ENCODE measurements around the gene LZTS2.

Gene LZTS2

GRCh38 chr10:101012525-101013364 is 13.1 kb downstream of the LZTS2 start:
- peak; percentile 80 for DNase-seq (ENCODE audit: low read depth, low spot score)

- DNase-seq (ENCODE audit: low read depth, low spot score), result no peak
Measured at GRCh38 chr10:101013365-101013825, 13.8 kb downstream of the LZTS2 start.

GRCh38 chr10:101014230-101014884 is 14.7 kb downstream of the LZTS2 start:
- DNase-seq (ENCODE audit: low read depth, low spot score), result no peak

GRCh38 chr10:101014966-101015581 is 15.5 kb downstream of the LZTS2 start:
- no peak for DNase-seq (ENCODE audit: low read depth, low spot score)

- DNase-seq (ENCODE audit: low read depth, low spot score), result no peak
Measured at GRCh38 chr10:101015582-101015973, 16.0 kb downstream of the LZTS2 start.

- no peak for DNase-seq (ENCODE audit: low read depth, low spot score)
Measured at GRCh38 chr10:101016814-101017213, 17.2 kb downstream of the LZTS2 start.

- DNase-seq (ENCODE audit: low read depth, low spot score), result no peak
Measured at GRCh38 chr10:101018118-101018599, 18.6 kb downstream of the LZTS2 start.

GRCh38 chr10:101018600-101019439 is 19.2 kb downstream of the LZTS2 start:
- peak; percentile 84 for DNase-seq (ENCODE audit: low read depth, low spot score)

GRCh38 chr10:101019440-101019703 is 19.8 kb downstream of the LZTS2 start:
- no peak for DNase-seq (ENCODE audit: low read depth, low spot score)

- no peak for DNase-seq (ENCODE audit: low read depth, low spot score)
Measured at GRCh38 chr10:101020427-101021075, 20.9 kb downstream of the LZTS2 start.

- DNase-seq (ENCODE audit: low read depth, low spot score), result no peak
Measured at GRCh38 chr10:101021239-101021638, 21.6 kb downstream of the LZTS2 start.

GRCh38 chr10:101021692-101022251 is 22.2 kb downstream of the LZTS2 start:
- no peak for DNase-seq (ENCODE audit: low read depth, low spot score)

GRCh38 chr10:101022967-101023705 is 23.5 kb downstream of the LZTS2 start:
- DNase-seq (ENCODE audit: low read depth, low spot score), result no peak

GRCh38 chr10:101027106-101027720 is 27.6 kb downstream of the LZTS2 start:
- DNase-seq (ENCODE audit: low read depth, low spot score), result no peak

GRCh38 chr10:101028446-101029337 is 29.1 kb downstream of the LZTS2 start:
- DNase-seq (ENCODE audit: low read depth, low spot score), result no peak

- no peak for DNase-seq (ENCODE audit: low read depth, low spot score)
Measured at GRCh38 chr10:101029520-101030295, 30.1 kb downstream of the LZTS2 start.

GRCh38 chr10:101030496-101031127 is 31.0 kb downstream of the LZTS2 start:
- no peak for DNase-seq (ENCODE audit: low read depth, low spot score)
